ENCODE measurements around the gene IGSF5.
"Not testable (repeated sequence)": the region's sequence is repeated elsewhere in the genome, so short reads cannot be mapped to it uniquely, and the experiment has no call there.

DNA sequence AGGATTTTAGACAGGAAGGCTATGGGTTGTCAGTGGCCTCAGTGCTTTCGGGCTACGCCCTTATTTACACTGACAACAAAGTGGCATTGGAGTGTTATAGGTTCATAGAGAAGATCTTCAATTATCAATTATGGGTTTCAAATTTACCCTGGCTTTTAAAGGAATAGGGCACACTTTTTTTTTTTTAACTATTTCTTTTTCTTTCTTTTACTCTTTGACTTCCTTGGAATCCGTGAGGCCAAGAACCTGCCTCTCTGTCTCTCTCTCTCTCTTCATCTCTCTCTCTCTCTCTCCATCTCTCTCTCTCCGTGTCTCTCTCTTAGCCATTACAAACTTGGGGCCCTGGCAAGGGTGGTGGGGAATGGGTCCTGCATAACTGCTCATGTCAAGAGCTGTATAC lies at the start of gene IGSF5:
- not testable (repeated sequence) for TF ChIP-seq CTCF, POLR2A (IDR thresholded peaks at IDR 0.05)

All from stomach (tissue), 4 donors.